Measurements from ENCODE around the gene AMBRA1.

The AMBRA1 gene

DNA sequence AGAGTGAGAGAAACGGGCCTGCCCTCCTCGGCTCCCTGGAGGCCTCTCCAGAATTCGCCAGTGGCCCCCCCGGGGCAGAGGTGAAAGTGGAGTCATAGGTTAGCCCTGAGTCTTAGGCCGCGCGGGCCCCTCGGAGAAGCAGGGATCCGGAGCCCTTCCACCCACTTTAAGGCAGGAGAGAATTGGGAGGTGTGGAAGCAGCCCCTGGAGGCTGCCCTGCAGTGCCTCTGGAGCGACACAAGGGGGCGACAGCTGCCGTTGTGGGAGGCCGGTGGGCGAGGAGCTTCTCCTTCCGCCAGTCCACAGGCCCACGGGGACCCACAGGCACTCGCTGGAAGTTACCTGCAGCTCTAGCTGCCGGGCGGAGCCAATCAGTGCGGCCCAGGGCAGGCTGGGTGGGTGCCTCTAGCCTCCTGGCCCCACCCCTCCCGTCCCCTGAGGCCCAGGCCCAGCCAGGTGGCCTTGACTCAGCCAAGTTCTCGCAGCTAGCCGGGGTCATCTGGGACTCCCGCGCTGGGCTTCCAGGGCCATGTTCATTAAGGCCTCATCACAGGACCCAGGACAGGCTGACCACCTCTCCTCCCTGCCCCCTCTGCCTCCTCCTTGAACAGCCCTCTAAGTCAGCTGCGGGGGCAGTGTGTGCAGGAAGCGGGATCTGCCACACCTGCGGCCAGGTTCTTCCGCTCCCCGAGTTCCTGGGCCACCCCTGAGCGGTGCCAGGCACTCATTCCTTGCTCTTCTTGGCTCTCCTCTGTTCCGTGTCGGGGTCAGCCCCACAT, 241.6 kb downstream of the AMBRA1 start:
- Histone ChIP-seq H3K4me2 (ENCODE audit: low read length) (no peak overlapping the region), H3K27ac (no peak overlapping the region), H2AFZ (no peak overlapping the region), H3K27me3 (ENCODE audit: control insufficient read depth, insufficient read depth, low read length) (no peaks in the 10 kb centered on the region), H3K4me1 (peaks cover 9% of the 10 kb centered on the region), H3K4me3 (ENCODE audit: low read depth, low read length) (no peak overlapping the region), H3K79me2 (peaks cover 22% of the 10 kb centered on the region), H3K36me3 (ENCODE audit: control insufficient read depth, insufficient read depth, low read length) (no peaks in the 10 kb centered on the region), H3K9ac (no peak overlapping the region), H3K9me3 (ENCODE audit: control insufficient read depth, low read length) (no peaks in the 10 kb centered on the region)
- TF ChIP-seq, protein P1, sequence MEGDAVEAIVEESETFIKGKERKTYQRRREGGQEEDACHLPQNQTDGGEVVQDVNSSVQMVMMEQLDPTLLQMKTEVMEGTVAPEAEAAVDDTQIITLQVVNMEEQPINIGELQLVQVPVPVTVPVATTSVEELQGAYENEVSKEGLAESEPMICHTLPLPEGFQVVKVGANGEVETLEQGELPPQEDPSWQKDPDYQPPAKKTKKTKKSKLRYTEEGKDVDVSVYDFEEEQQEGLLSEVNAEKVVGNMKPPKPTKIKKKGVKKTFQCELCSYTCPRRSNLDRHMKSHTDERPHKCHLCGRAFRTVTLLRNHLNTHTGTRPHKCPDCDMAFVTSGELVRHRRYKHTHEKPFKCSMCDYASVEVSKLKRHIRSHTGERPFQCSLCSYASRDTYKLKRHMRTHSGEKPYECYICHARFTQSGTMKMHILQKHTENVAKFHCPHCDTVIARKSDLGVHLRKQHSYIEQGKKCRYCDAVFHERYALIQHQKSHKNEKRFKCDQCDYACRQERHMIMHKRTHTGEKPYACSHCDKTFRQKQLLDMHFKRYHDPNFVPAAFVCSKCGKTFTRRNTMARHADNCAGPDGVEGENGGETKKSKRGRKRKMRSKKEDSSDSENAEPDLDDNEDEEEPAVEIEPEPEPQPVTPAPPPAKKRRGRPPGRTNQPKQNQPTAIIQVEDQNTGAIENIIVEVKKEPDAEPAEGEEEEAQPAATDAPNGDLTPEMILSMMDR (IDR thresholded peaks at IDR 0.05), result peak; percentile 73

DNA sequence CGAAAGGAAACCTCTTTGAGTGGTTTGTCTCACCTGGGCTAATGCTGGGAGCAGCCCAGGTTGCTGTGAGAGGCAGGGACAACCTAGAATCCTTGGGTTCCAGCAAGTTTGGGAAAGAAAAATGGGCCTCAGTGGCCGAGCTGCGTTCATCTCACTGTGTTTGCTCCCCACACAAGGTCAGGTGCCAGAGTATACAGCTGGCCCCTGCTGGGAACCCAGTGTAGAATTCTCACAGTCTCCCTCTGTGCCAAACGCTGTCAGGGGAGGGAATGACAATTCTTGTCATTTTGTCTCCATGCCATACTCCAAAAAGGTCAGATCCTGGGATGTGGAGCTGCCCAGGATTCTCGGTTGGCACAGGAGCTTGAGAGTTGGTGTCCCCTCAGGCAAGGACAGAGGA, 242.2 kb downstream of the AMBRA1 start:
- no peak overlapping the region for H3K4me3 ChIP-seq (ENCODE audit: low read depth, low read length)
- H3K4me1 ChIP-seq, result peaks cover 3% of the 10 kb centered on the region
- no peak overlapping the region for H3K27ac ChIP-seq
- no peak overlapping the region for H3K9ac ChIP-seq
- H3K79me2 ChIP-seq, result peaks cover 24% of the 10 kb centered on the region
- TF ChIP-seq, protein P1 (IDR thresholded peaks at IDR 0.05), result no peak
- no peak overlapping the region for H3K4me2 ChIP-seq (ENCODE audit: low read length)
- H2AFZ ChIP-seq, result no peak overlapping the region
- no peaks in the 10 kb centered on the region for H3K9me3 ChIP-seq (ENCODE audit: control insufficient read depth, low read length)
- no peaks in the 10 kb centered on the region for H3K27me3 ChIP-seq (ENCODE audit: control insufficient read depth, insufficient read depth, low read length)
- H3K36me3 ChIP-seq (ENCODE audit: control insufficient read depth, insufficient read depth, low read length), result no peaks in the 10 kb centered on the region

DNA sequence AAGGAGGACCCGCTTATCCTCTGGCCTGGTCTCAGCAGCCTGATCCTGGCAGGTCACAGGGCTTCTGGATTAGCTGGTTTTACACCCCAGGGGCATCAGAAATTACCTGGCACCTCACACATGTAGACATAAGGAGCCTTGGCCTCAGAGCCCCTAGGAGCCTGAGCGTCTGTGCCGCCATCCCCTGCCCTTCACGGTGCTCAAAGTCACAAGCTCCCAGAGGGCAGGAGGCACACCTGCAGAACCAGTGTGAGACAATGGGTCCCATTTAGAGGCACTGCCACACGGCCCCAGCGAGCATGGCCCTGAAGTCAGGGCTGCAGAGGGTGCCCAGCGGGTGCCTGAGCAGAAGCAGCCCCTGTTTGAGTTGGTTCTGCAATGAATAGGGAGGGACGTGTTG, 242.7 kb downstream of the AMBRA1 start:
- H3K4me3 ChIP-seq (ENCODE audit: low read depth, low read length), result no peak overlapping the region
- TF ChIP-seq, protein P1 (IDR thresholded peaks at IDR 0.05), result no peak

DNA sequence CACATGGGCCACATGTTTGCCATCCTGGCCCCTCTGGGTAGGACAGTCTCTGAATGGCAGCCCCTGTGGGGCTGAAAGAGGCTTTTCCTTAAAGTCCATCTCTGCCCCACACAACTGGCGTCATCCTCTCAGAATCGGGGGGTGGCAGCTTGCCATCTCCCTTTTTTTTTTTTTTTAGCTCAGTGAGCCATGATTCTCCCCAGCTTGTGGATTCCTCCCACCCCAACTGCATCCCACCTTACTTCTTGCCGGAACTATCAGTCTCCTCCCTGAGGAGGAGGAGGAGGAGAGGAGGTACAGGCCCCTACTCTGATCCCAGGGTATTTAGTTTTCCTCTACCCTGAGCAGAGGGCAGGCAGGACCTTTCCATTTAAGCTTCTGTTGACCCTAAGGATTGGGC, 243.1 kb downstream of the AMBRA1 start:
- peaks cover 22% of the 10 kb centered on the region for H3K79me2 ChIP-seq
- no peak overlapping the region for H3K4me2 ChIP-seq (ENCODE audit: low read length)
- no peak overlapping the region for H3K9ac ChIP-seq
- no peaks in the 10 kb centered on the region for H3K27me3 ChIP-seq (ENCODE audit: control insufficient read depth, insufficient read depth, low read length)
- H3K4me3 ChIP-seq (ENCODE audit: low read depth, low read length), result no peak overlapping the region
- H3K9me3 ChIP-seq (ENCODE audit: control insufficient read depth, low read length), result no peaks in the 10 kb centered on the region
- H3K27ac ChIP-seq, result no peak overlapping the region
- H3K36me3 ChIP-seq (ENCODE audit: control insufficient read depth, insufficient read depth, low read length), result no peaks in the 10 kb centered on the region
- peaks cover 3% of the 10 kb centered on the region for H3K4me1 ChIP-seq
- TF ChIP-seq, protein P1 (IDR thresholded peaks at IDR 0.05), result no peak
- H2AFZ ChIP-seq, result no peak overlapping the region

More for the DNA sequence above, 242.7 kb downstream of the AMBRA1 start:
- Histone ChIP-seq H3K27me3 (ENCODE audit: control insufficient read depth, insufficient read depth, low read length) (no peaks in the 10 kb centered on the region), H3K9ac (no peak overlapping the region), H3K4me1 (peaks cover 3% of the 10 kb centered on the region), H3K4me2 (ENCODE audit: low read length) (no peak overlapping the region), H3K36me3 (ENCODE audit: control insufficient read depth, insufficient read depth, low read length) (no peaks in the 10 kb centered on the region), H3K27ac (no peak overlapping the region), H2AFZ (no peak overlapping the region), H3K79me2 (peaks cover 22% of the 10 kb centered on the region), H3K9me3 (ENCODE audit: control insufficient read depth, low read length) (no peaks in the 10 kb centered on the region)
